ENCODE measurements around the gene COL11A2.

The COL11A2 gene

DNA sequence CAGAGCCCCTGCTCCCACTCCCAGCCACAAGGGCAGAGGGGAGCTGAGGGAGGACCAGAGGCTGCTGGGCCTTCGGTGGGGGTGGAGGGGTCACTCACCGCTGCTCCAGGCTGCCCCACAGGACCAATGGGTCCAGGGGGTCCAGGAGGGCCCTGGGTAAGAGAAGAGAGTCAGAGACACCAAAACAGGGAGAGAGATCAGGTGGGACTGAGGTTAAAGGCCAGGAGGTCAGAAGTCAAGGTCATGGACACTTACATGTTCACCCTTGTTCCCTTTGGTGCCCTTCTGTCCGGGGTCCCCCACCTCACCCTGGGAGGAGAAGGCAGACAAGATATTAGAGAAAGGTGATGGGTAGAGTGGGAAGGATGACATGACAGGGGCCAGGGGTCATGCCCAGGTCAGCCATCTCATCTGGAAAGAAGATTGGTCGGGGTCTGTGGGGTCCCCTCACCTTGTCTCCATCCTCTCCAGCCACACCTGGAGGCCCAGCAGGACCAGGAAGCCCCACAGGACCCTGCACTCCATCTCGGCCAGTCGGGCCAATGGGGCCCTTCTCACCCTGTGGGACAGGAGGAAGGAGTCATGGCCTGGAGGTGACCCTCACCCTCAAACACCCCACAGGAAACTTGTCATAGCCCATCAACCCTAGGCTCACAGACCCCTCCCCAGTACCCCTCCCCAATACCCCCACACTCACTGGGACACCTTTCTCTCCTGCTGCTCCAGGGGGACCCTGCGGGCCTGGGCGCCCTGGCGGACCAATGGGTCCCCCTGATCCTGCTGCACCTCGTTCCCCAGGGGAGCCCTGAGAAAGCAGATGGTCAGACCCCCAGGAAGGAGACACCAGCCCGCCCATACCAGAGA, 21.0 kb downstream of the COL11A2 start:
- no peak for DNase-seq

GRCh38 chr6:33170176-33171015, 21.9 kb downstream of the COL11A2 start:
- DNase-seq = no peak

DNA sequence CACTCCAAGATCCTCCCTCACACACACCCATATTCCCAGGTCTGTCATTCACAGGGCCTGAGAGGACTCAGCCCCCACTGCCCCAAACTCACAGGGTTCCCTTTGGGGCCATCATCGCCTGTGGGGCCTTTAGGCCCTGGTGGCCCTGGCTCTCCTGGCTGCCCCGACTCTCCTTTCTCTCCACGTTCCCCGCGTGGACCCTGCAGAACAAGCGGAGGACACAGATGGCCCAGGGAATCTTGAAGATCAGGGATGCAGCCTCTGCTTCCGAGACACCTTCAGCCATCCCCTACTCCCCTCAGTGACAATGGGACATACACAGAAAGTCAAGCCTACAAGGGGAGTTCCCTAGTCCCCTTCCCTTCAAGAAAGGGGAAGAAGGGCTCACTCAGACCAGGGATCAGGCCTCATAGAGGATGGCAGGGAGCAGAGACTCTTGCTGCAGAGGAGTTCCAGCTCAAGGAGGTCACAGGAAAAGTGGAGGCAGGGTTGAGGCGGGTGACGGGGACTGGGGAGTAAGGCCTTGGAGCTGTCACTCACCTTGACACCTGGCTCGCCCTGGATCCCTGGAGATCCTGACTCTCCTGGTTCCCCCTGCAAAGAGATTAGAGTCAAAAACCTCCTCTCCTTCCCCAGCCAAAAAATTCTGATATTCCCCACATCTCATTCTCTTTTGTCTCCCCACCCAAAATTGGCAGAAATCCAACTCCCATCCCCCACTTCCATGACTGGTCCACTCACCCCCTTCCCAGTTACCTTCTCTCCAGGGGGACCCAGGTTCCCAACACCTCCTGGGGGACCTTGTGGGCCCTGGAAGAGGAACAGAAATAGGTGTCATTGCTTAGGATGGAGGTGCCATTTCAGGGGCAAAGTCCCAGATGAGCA, 22.7 kb downstream of the COL11A2 start:
- no peak for DNase-seq

- no peak for DNase-seq
Measured at GRCh38 chr6:33168639-33169038, 23.6 kb downstream of the COL11A2 start.

DNA sequence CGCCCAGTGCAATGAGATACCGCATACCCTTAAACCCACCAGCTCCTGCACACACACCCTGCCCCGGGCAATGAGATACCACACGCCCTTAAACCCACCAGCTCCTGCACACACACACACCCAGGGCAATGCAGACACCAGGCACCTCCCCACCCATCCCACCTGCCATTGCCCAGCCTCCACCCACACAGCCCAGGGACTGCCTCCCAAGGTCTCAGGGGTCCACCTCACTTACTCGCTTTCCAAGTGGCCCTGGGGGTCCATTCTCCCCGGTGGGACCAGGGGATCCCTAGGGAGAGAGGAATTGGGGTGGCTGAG, 24.0 kb downstream of the COL11A2 start:
- DNase-seq = no peak

GRCh38 chr6:33167374-33168283, 24.6 kb downstream of the COL11A2 start:
- no peak for DNase-seq

DNA sequence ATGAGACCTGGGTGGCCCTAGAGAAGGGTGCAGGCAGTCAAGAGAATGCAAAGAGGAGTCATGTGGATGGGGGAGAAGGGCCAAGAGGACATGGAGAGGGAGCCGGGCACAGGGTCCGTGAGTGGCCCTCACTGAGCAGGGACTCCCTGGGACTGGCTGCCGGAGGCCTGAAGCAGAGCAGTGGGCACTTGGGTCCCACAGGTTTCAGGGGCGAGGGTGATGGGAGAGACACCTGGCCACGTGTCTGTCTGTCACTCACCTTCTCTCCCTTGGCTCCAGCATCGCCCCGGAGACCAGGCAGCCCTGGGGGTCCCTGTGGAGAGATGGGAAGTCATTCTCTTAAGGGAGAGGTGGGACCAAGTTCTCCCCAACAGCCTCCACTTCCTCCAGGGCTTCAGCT, 25.5 kb downstream of the COL11A2 start:
- DNase-seq = no peak

DNA sequence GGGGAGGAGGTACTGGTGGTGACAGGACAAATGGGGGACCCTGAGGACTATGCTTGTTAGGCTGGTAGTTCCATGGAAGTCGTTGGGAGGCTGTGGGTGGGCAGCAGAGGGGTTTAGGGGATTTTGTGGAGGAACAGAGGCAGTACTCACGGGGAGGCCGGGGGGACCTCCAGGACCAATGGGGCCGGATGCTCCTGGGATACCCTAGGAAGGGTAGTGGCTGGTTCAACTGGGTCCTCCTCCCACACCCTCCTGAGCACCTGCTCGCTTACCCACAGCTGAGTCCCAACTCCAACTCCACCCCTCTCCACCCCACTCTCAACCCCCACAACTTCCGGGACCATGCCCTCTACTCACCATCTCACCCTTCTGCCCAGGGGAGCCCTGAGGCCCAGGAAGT, 25.9 kb downstream of the COL11A2 start:
- no peak for DNase-seq

DNA sequence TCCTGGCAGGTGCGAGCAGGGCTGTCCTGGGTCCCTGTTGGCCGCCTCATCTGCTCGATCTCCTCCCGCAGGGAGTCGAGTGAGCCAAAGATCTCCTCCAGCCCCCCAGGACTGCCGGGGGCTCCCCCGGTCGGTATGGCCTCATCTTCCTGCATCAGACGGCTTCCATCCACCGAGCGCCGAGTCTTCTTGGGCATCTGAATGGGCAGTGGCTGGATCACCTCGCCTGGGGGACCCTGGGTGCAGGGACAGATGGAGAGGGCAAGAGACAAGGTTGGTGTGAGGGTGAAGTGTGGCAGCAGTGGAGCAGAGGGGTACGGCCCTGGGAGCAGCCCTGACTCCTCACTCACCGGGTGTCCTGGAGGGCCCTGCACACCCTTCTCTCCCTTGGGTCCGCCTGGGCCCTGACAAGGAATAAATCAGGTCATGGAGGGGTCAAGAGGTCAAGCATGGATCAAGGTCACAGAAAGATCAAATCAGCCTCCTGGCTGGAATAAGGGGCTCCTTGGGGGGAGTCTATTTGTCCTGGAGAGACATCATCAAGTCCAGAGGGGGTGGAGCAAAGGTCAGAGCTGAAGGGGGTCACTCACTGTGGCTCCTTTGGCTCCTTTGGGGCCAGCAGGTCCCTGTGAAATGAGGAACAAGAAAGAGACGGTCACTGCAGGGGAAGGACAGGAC, 26.5 kb downstream of the COL11A2 start:
- no peak for DNase-seq

- DNase-seq = no peak
Measured at GRCh38 chr6:33164665-33165373, 27.4 kb downstream of the COL11A2 start.

GRCh38 chr6:33164176-33164575, 28.1 kb downstream of the COL11A2 start:
- DNase-seq = no peak

DNA sequence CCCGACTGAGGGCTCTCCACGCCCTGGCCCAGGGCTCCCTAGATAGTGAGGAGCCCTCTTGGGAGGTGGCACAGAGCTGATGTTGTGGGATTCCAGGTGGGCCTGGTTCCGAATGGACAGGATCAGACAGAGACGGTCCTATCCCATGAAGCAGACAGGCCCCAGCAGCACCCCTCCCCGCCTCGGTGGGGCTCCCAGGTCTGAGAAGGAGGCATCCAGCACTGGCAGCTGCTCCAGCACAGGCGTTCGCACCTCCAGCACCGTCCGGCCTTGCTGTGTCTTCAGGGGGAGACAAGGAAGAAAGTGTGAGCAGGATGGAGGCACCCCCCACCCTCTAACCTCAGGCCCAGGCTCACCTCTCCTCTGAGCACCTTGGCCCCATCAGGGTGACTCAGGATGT, 28.7 kb downstream of the COL11A2 start:
- DNase-seq = no peak

- peak; percentile 44 for DNase-seq
Measured at GRCh38 chr6:33161354-33162331, 30.6 kb downstream of the COL11A2 start.

- no peak for DNase-seq
Measured at GRCh38 chr6:33160728-33161344, 31.4 kb downstream of the COL11A2 start.

- no peak for DNase-seq
Measured at GRCh38 chr6:33160096-33160495, 32.2 kb downstream of the COL11A2 start.

- no peak for DNase-seq
Measured at GRCh38 chr6:33156964-33157363, 35.3 kb downstream of the COL11A2 start.

DNA sequence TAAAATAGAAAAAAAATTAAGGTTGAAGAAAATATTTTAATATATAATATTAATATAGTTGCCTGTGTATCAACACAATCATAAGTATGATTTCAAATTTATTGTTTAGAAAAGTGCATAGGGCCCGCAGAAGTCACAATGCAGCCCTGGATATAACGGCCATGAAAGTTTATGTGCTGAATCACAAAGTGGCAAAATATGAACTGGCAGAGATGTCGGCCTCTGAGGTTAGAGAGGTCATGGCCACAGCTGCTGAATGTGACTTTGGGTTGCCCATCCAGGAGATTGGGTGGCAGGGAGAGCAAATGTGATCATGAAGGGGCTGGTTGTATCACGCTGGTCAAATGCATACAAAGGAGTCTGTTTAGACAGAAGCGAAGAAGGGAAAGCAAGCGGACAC, 35.7 kb downstream of the COL11A2 start:
- DNase-seq = no peak

DNA sequence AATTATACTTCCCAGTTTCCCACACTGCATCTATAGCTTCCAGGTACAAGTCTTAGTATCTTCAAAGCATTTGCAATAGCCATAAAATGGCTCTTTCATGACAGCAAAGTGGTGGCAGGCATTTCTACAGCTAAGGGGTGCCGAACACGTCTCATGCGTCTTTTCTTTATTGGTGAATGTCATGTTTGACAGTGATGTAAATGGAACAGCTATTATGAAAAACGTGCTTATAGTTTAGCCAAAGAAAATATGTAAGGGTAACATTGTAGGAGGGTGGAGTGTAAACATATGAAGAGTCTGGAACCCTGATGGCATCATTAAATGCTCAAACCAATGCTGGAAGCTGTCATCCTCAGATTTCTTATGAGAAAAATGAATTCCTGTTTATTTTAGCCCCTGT, 37.9 kb downstream of the COL11A2 start:
- no peak for DNase-seq

- DNase-seq = no peak
Measured at GRCh38 chr6:33151050-33151449, 41.2 kb downstream of the COL11A2 start.

Data from NCI-H1436 (cell line).